Ureter (tissue), 1 donor: Measurements from ENCODE around the gene ATP8A2. TPM values are rescaled to one million over a fixed set of nuclear protein-coding genes. Genes with fewer than 3 reads are reported as not detected.
A peak's percentile ranks its signal among the peaks of the same experiment; 100 is the strongest.
"Not testable (repeated sequence)": the region's sequence is repeated elsewhere in the genome, so short reads cannot be mapped to it uniquely, and the experiment has no call there.

Source experiments
- DNase-seq: peaks from one replicate; pipeline ENCODE4 v3.0.0-alpha.2; 2020; ENCODE audit warnings: low spot score
- total RNA-seq: library from RNA; stranded (reverse); gene quantifications from one replicate; pipeline ENCODE4 v1.2.4, GENCODE V29; 2023
- donor health status: DM: yes; HTN: yes; CAD: no.

Gene ATP8A2
- total RNA-seq, 1 donor from 2014 or later, result 0.13 TPM

DNA sequence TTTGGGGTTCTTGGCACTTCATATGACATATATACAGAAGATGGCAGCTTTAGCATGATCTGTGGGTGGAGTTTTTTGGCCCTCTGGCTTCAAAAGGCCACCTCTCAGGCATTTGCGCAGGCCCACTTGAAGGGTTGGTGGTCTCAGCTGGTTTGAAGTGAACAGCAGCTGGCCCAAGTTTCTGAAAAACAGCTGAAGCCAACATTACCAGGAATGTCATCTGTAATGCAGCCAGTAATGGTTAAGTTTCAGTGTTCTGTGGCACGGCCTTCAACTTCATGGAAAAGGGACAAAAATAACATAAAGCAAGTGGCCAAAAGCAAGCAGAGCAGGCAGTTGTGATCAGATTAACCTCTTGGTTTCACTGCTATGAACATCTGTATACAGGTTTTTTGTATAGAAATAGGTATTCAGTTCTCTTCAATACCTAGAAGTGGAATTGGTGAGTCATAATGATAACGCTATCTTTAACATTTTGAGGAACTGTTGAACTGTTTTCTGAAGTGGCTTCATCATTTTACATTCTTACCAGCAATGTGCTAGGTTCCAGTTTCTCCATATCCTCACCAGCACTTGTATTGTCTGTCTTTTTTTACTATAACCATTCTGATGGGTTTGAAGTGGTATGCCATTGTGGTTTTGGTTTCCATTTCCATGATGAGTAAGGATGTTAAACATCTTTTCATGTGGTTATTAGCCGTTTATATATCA lies 434.6 kb downstream of the ATP8A2 start:
- no peak for DNase-seq

DNA sequence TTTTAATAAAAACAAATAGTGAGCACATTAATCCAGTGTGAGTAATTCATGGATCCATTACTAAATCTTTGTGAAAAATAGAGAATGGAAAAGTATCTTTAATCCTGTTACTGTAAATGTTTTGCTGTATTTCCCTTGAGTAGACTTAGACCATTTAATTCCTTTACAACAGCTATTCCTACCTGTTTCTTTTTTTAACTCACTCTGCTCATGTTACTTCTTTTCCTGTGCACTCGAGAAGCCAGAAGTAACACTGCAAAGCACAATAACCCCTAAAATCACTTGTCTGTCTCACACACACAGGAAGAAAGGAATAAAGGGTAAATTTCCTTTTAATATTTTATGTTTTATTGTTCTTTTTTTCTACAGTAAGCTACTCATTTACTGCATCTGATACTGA lies 435.8 kb downstream of the ATP8A2 start:
- no peak for DNase-seq

DNA sequence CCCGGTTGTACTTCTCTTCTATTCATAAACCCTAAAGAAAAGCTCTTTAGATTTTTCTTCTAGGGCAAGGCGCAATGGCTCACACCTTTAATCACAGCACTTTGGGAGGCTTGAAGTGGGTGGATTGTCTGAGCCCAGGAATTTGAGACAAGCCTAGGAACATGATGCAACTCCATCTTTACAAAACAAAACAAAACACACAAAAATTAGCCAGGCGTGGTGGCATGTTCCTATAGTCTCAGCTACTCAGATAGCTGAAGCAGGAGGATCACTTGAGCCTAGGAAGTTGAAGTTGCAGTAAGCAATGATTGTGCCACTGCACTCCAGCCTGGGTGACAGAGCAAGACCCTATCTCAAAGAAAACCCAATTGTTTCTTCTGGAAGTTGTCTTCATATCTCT lies 439.7 kb downstream of the ATP8A2 start:
- no peak for DNase-seq

DNA sequence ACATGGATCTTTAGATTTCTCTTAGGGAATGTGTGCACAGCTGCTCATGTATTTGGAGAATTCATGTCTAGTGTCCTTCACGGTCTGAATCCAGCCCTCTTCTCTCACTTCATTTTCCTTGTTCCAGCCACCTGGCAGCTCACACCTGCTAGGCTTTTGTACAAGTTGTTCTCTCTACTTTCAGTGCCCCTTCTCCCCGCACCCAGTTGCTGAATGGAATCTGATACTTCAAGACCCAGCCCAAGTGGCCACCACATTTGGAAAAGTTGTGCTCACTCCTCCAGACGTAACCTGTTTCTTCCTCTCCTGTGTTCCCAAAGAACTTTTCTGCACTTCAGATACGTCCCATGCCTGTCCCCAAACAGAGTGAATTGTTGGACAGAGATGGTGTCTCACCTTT lies 444.5 kb downstream of the ATP8A2 start:
- no peak for DNase-seq

DNA sequence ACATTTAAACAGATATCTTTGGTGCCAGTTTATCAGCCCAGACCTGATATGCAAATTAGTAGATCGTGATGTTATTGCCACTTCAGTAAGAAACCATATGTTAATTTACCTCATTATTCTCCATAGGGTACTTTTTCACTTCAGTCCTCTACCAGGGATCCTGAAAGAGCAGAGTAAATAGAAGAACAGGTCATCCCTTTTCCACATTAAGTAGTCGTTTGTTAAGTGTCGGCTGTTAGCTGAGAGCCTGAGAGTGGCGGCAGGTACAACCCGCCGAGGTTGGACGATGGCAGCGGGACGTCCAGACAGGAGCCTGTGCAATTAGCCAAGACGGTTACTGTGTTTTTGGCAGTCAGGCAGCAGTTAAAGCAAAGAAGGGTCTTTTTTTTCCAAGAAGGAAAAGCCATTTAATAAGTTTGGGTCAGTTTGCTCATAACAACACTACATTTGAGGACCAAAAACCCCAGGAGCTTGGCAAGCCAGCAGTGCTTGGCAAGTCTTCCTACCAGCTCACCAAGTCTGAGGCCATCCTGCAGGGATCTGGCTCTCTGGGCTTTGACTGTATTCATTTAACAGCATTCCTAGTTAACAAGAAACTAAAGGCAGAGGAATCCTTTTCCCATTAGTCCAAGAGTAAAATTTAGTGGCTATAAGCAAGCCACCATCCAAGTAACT lies 448.2 kb downstream of the ATP8A2 start:
- no peak for DNase-seq

DNA sequence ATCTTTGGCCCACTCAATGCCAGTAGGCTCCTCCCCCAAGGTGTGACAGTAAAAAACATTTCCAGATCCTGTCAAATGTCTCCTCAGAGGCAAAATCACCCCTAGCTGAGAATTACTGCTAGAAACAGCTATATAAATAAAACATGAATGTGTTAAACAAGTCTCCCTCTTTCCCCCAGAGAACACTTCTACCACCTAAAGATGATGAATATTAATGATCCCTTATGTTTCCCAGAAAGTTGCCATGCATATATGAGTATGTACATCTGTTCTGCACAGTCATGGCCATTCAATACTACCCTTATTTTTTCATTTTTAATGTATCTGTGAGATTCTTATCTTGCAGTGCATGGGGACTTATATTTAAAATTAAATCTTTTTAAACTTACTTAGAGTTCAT lies 450.0 kb downstream of the ATP8A2 start:
- no peak for DNase-seq

DNA sequence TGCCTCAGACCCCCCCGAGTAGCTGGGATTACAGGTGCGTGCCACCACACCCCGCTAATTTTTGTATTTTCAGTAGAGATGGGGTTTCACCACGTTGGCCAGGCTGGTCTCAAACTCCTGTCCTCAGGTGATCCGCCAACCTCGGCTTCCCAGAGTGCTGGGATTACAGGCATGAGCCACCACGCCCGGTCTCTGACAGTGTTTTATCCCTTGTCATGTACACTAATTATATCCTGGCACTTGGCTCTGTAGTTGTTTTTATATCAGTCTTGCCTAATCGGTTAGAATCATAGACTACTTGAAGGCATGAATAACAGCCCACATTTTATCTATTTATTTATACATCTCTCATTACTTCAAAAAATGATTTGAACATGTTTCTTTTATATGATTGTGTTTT lies 455.4 kb downstream of the ATP8A2 start:
- not testable (repeated sequence) for DNase-seq

DNA sequence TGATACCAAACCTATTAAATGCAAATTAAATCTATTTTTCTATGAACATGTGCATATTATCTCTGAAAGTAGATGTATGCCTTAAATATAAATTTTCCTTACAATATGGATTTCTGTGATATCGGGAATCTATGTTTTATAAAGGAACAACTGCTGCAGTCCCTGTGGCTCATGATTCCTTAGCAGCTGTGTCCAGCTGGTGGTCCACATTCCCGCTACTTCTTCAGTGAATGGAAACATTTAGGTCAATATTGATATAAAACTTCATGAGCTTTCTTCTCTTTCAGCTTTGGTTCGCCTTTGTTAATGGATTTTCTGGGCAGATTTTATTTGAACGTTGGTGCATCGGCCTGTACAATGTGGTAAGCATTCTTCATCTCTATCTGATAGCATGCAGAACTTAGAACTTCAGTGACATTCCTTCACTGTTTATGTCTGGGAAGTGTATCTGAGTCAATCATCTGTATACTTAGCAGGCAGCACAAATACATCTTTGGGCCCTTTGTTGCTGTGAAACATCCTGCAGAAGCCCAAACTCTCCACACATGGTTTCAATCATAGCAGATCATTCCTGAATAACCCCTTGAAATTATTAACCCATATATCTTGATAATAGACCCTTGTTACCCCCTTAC lies 456.2 kb downstream of the ATP8A2 start:
- DNase-seq, result no peak

DNA sequence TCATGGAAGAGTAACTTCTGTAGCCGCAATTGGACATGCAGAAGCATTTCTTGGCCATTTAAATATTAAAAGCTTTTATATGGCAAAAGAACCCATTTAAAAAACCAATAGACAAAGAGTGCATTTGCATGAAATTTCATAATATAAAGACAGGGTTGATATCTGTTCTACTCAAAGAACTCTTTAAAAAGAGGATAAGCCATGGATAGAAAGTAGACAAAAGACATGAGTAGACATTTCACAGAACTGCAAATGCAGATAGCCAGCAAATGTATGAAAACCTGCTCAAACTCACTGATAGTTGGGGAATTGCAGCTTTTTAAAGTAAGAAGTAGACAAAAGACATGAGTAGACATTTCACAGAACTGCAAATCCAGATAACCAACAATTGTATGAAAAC lies 462.0 kb downstream of the ATP8A2 start:
- DNase-seq, result no peak

DNA sequence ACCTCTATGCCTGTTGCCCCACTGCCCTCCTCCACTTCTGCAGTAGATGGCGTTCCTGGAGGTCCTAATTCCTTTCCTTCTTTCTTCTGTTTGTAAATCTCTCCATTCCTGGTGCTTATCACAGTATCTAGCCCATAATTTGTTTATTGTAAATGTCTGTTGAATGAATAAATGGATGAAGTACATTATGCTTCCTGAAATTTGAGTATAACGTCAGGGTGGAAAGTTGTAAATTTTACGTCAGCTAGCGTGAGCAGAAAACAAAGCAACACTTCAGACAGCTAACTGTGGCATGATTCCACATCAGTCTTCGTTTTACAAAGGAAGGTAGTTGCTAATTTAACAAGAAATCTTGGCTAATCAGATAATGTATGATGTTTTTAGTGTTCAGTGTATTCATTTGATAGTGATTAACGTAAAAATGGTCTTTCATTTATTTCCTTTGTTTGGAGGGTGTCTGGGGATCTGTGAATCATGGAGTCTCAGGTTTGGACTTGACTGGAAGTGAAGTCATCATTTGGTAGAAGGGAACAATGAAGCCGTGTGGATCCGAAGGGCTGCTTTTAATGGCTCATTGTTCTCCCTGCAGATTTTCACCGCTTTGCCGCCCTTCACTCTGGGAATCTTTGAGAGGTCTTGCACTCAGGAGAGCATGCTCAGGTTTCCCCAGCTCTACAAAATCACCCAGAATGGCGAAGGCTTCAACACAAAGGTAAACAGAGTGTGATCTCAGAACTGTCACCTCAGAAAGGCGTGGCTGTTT lies 465.0 kb downstream of the ATP8A2 start:
- DNase-seq, result no peak

DNA sequence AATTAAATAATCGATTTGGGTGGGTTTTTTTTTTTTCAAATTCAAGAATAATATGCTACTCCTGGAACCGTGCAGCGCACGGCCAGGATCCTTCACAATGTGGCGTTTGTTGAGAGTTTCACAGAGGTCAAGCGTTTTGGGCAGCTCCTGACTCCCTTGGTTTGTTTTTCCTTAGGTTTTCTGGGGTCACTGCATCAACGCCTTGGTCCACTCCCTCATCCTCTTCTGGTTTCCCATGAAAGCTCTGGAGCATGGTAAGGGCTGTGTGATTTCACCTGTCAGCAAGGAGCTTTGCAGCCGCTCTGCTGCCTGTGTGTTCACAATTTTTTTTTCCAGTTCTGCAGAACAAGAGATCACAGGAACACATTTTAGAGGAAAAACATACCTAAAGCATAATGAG lies 467.6 kb downstream of the ATP8A2 start:
- DNase-seq, result no peak

DNA sequence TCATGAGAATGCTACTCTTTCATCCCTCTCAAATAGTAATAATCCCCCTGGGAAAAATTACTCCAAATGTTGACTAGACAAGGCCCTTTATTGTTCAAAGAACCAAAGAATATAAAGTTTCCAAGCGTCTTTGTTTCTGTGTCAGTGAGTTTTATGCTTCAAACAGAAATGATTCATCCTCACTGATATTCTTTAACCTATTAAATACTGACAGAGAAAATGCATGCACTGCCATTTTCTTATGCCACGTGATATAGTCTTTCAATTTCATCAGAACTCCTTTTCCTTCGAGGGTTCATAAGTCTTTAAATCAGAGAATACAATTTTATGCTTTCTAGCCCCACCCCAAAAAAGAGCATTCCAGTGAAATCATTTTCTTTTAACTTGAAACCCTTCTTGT lies 468.5 kb downstream of the ATP8A2 start:
- no peak for DNase-seq

DNA sequence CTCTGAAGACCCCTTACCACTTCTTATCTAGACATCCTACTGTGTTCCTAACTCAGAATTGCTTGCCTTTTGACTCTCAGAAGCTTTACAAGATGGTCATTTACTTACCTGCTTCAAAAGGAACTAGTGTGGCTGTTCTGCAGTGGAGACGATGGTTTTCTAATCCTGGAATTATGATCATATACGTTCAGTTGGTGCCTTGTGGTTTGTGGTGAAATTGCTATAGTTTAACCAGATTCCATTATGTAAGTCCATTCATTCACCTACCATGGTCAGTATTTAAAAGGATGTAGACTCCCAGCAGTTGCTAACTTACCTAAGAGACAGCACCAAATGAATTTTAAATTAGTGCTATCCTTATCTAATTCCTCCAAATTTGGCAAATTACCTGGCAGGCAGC lies 469.2 kb downstream of the ATP8A2 start:
- no peak for DNase-seq

DNA sequence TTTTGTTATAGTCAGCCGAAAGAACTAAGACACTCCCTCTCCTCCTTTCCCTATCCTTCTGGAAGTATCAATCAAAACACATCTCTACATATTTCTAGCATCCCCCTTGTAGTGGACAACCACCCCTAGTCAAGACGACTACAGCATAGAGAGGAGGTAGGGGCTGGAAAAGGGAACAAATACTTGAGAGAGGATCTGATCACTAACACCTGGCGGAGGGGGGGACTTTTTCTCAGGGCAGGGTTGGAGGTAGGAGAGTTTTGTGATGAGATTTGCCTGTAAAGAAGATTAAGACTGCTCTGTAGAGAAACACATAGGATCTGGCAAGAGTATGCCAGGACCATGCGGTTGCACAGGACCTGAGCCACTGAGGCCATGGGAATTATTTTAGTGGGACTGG lies 471.9 kb downstream of the ATP8A2 start:
- no peak for DNase-seq

DNA sequence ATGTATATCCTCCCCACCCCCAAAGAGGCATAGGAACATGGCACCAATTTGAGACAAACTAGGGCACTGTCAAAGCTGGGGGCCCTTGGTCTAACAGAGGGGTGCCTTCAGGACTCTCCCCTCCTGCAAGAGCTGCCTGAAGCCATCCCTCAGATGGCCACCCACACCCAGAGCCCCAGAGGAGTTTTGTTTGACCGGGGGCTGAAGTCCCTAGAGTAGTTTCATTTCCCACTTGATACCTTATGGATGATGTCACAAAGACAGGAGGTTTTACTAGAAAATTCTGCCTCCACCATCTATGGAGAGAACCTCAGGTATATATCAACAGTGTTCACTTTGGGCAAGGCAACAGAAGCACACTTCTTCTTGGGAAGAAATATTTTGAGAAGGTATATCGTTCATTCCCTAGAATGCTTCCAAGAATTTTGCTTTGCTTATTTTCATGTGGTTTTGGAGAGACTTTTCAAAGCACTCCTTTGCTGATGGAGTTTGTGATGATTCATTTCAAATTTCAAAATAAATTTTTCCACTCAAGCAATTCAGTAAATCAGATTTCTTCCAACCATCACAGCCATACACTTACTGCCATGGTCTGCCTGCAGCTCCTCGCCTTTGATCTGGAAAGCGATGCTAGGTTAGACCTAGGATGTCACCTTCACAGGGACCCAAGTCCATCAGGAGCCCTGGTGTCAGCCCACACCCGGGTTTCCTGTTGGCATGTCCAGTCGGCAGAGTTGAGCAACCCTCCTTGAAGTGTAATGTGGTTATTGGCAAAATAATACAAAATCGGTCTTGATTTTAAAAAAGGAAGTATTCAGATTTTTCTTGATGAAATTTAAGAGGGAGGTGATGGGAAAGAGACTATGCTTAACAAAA lies 473.0 kb downstream of the ATP8A2 start:
- DNase-seq, result no peak

DNA sequence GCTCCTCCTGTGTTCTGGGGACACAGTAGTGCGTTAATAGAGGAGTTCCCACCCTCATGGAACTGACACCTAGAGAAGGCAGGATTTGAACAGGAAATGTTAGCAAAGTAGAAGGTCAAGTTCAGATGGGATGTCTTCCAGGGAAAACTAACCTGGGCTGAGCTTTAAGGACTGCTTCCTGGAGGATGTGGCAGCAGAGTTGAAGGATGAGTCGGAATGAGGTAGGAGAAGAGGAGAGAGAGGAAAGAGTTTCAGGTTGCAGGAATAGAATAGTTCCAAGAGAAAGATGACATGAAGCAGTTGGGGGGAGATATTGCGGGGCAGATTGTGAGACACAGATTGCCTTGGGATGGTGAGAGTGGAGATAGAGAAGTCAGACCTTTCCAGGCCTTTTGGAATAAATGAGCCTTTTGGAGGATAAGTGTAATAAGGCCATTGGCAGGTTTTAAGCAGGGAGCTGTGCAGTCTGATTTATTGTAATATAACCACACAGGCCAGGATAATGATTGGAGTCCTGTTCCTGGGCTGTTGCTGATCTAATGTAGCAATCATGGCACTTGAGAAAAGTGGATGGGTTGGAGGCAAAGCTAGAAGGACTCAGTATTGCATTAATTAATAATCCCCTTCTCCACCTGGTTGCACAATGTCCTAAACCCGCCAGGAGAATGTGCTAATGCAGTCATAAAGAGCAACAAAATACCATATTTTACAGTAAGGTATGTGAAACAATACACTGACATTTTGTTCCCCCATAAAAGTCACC lies 474.6 kb downstream of the ATP8A2 start:
- no peak for DNase-seq

DNA sequence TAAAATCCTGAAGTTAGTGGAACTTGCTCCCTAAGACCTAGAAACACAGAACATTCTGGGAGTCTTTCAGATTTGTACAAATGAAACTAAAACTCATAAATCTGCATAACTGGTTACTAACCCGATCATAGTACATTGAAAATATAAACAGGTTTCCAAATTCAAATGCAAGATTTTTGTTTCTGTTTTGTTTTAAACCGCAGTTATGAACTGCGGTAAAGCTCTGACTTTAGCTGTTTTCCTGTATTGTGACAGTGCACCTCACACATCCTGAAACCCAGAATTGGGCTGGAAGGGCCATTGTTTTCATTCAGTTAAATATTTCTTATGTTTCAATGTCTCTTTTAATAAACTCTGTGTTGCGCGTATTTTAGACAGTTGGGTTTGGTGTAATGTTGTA lies 475.4 kb downstream of the ATP8A2 start:
- DNase-seq, result no peak

DNA sequence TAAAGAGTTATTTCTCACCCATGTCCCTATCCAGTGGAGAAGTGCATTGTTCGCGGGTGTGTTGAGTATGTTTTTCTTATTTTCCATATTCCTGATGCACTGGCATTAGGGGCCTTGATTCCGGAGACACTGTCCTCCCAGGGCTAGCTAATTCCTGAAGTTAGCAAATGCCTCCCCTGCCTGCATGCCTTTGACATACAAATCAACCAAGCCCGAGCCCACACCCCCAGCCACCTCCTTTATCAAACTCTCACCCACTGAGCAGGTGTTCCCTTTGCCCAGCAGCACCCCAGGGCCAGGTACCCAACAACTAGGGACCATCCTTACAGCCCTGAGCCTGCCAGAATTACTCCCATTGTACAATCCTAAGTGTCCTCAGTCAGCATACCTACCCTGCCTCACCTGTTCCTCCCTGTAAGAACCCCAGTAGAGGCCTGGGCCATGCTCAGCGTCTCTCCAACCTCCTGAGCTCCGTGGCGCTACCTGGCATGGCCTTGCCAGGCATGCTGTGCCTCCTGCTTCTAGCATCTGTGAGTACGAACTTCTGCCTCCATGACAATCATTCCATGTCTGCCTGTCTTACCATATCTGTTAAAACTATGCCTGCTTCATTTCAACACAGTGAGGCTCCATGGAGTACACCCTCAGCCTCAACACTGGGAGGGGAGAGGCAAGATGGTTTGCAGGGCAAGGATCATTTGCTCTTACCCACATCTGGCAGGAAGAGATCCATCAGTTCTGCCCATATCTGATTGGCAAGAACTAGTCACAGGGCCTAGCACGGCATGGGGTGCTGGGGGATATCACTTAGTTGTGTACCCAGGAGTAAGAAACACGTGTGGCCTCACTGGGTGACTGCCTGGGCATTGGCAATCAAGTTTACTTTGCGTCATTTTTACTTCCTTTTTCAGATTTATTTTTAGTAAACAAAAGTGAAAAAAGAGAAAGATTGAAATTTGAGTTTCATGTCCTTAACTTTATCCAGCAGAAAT lies 476.2 kb downstream of the ATP8A2 start:
- peak; percentile 60 for DNase-seq
